Ovary (tissue), 9 donors: ENCODE data around the gene UGT1A7. TPM values are rescaled to one million over a fixed set of nuclear protein-coding genes. Genes with fewer than 3 reads are reported as not detected.

ENCODE experiments used
- DNase-seq, 5 donors: peaks; one replicate each; pipeline ENCODE4 v3.0.0-alpha.2; 2019 to 2020
- H3K27ac ChIP-seq, 2 donors: fragments of 200-600 bp; one replicate each; pipeline versions ENCODE4 v1.5.1 to v1.8.0; 2019 to 2022
- H3K27me3 ChIP-seq: fragments of 200-600 bp; one replicate; pipeline ENCODE4 v1.8.0; 2022
- H3K36me3 ChIP-seq: fragments of 200-600 bp; sonication (generic); one replicate; pipeline ENCODE4 v1.5.1; 2019
- H3K4me1 ChIP-seq: one replicate; pipeline ENCODE4 v1.8.1; 2013; ENCODE audit warnings: mild to moderate bottlenecking, moderate library complexity; ENCODE audit not compliant: insufficient read depth
- H3K4me3 ChIP-seq: fragments of 200-600 bp; sonication (generic); one replicate; pipeline ENCODE4 v1.5.1; 2017
- H3K9me3 ChIP-seq, 2 donors: fragments of 200-600 bp in 1 of 2; sonication (generic) in 1 of 2; one replicate each; pipeline versions ENCODE4 v1.5.1 to v1.8.1; 2013 to 2019; ENCODE audit warnings: mild to moderate bottlenecking in 1 of 2, moderate library complexity in 1 of 2
- EP300 ChIP-seq: sonication (generic); formaldehyde crosslinking; IDR thresholded peaks from one replicate; pipeline ENCODE4 v1.6.1; 2017; ENCODE audit warnings: antibody characterized with exemption
- POLR2A ChIP-seq: fragments of 450-650 bp; IDR thresholded peaks from one replicate; pipeline ENCODE4 v1.6.1; 2017; ENCODE audit warnings: antibody characterized with exemption, mild to moderate bottlenecking, moderate library complexity
- WGBS, 3 donors: extraction: QIAGEN DNeasy Blood & Tissue Kit in 1 of 3; methylation state at CpG; one replicate each; pipeline versions ENCODE4 v1.1.5 to v1.1.7; 2013 to 2017; 5-methylcytosine and 5-hydroxymethylcytosine counted together
- intact Hi-C, 4 donors: fragments of 100-400 bp; cut with DNase I; formaldehyde crosslinking; loops; one replicate each; pipeline versions ENCODE4 v1.11.0 to v1.15.1; 2022 to 2023
- polyA plus RNA-seq, 2 donors: library from polyadenylated mRNA; stranded (reverse); fragments of 200-250 nt in 1 of 2; fragments of 350-450 nt in 1 of 2; fragmentation: Illumina TruSeq in 1 of 2; extraction: RNeasy Lipid Tissue Mini Kit (QIAGEN cat#74804) in 1 of 2; gene quantifications; one replicate each; pipeline ENCODE4 v1.2.3, GENCODE V29; 2013 to 2014
- total RNA-seq, 7 donors: library from RNA; depleted of rRNA in 2 of 7; stranded (reverse); fragments of >200 nt in 2 of 7; fragmentation: NEBNext Ultra II Directional in 3 of 7; extraction: Animal tissue kit (Norgen Biotek cat#: 25700) in 3 of 7; gene quantifications; one replicate each; pipeline versions ENCODE4 v1.1.0 to v1.2.4, GENCODE V29; 2016 to 2023
- TF ChIP-seq, protein P1 (sequence below), 3 donors: fragments of 450-650 bp in 2 of 3; fragments of 200-600 bp in 1 of 3; IDR thresholded peaks; one replicate each; pipeline versions ENCODE4 v1.5.1 to v1.8.0; 2016 to 2022; ENCODE audit warnings: antibody characterized with exemption in 3 of 3, mild to moderate bottlenecking in 1 of 3
- donor health status: DM: no; HTN: no; CAD: no; lungs with moderate emphysema.
- donor health status: DM: no; HTN: no; CAD: no.
- donor health status: Bipolar disorder and iron deficiency.
- donor health status: DM: yes; HTN: yes; CAD: no.
- donor health status: DM: no; HTN: no; CAD: no.
- donor health status: DM: yes; HTN: yes; CAD: no.

The UGT1A7 gene
- total and polyA plus RNA-seq, 9 donors, result not detected

DNA sequence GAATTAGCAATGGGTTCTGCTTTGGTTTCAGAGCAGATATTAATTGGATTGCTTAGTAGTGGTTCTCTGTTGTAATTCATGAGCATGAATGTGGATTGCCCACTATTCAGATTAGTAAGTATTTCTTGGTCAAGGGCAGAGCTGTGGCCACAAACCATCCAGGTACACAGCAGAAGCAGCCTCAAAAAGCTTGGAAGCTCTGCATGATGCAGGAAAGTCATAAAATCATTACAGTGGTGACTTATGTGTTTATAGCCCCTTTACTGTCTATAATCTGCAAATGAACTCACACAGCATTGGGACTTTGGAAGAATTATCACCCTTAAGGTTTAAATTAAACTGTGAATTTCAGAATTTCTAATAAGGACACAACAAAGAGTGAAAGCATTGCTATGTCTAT is 76.4 kb downstream of the UGT1A7 start:
- Histone ChIP-seq H3K4me1 (no peaks in the 10 kb centered on the region), H3K36me3 (no peaks in the 10 kb centered on the region), H3K27ac (no peak overlapping the region), H3K27me3 (no peaks in the 10 kb centered on the region), H3K4me3 (no peak overlapping the region), H3K9me3 (no peaks in the 10 kb centered on the region)
- TF ChIP-seq POLR2A, result no peak
- TF ChIP-seq, protein P1, sequence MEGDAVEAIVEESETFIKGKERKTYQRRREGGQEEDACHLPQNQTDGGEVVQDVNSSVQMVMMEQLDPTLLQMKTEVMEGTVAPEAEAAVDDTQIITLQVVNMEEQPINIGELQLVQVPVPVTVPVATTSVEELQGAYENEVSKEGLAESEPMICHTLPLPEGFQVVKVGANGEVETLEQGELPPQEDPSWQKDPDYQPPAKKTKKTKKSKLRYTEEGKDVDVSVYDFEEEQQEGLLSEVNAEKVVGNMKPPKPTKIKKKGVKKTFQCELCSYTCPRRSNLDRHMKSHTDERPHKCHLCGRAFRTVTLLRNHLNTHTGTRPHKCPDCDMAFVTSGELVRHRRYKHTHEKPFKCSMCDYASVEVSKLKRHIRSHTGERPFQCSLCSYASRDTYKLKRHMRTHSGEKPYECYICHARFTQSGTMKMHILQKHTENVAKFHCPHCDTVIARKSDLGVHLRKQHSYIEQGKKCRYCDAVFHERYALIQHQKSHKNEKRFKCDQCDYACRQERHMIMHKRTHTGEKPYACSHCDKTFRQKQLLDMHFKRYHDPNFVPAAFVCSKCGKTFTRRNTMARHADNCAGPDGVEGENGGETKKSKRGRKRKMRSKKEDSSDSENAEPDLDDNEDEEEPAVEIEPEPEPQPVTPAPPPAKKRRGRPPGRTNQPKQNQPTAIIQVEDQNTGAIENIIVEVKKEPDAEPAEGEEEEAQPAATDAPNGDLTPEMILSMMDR (IDR thresholded peaks at IDR 0.05), result no peak
- TF ChIP-seq EP300, result no peak
- no peak for DNase-seq
- intact Hi-C loops, result no loop called here

DNA sequence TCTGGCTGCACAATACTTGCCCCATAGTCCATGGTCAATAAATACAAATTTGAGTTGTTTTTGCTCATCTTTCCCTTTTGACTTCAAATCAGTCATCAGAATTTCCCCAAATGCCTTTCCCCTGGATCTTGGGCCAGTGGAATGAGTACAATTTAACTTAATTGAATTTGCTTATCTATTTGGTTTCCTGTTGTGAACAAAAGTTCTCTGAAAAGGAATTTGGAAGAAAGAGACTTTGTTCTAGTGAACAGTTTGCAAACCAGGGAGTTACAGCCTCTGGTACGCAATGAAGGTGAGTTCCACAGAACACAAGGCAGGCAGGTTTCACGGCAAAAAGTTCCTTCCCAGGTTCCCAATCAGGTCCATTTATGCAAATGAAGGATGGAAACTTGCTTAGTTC is 77.1 kb downstream of the UGT1A7 start:
- intact Hi-C loops, result no loop called here
- H3K4me1 ChIP-seq, result no peaks in the 10 kb centered on the region
- TF ChIP-seq, protein P1 (IDR thresholded peaks at IDR 0.05), result no peak
- TF ChIP-seq EP300 (no peak), POLR2A (no peak)
- no peaks in the 10 kb centered on the region for H3K9me3 ChIP-seq
- H3K4me3 ChIP-seq, result no peak overlapping the region
- DNase-seq, result no peak
- no peaks in the 10 kb centered on the region for H3K27me3 ChIP-seq
- no peak overlapping the region for H3K27ac ChIP-seq
- no peaks in the 10 kb centered on the region for H3K36me3 ChIP-seq
- WGBS, 3 donors, result 84 to 88% (median 86%) methylated on average over 2 of the region's 2 CpGs

DNA sequence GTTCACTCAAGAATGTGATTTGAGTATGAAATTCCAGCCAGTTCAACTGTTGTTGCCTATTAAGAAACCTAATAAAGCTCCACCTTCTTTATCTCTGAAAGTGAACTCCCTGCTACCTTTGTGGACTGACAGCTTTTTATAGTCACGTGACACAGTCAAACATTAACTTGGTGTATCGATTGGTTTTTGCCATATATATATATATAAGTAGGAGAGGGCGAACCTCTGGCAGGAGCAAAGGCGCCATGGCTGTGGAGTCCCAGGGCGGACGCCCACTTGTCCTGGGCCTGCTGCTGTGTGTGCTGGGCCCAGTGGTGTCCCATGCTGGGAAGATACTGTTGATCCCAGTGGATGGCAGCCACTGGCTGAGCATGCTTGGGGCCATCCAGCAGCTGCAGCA is 78.3 kb downstream of the UGT1A7 start, which contains the start of gene UGT1A1:
Gene UGT1A1, plus strand, starts transcription at position 228 of the 400 bp plus-strand sequence. Its CDS starts 18 bp downstream, at position 246.
- TF ChIP-seq EP300 (no peak), POLR2A (no peak)
- TF ChIP-seq, protein P1 (IDR thresholded peaks at IDR 0.05), result no peak
- Histone ChIP-seq H3K9me3 (no peaks in the 10 kb centered on the region), H3K27ac (no peak within 1 kb of the TSS), H3K27me3 (no peaks in the 10 kb centered on the region), H3K4me3 (no peak within 1 kb of the TSS), H3K4me1 (no peaks in the 10 kb centered on the region), H3K36me3 (no peaks in the 10 kb centered on the region)
- intact Hi-C loops, result no loop called here
- WGBS, 3 donors, result 87 to 92% (median 89%) methylated on average over 6 of the region's 6 CpGs
- no peak for DNase-seq

DNA sequence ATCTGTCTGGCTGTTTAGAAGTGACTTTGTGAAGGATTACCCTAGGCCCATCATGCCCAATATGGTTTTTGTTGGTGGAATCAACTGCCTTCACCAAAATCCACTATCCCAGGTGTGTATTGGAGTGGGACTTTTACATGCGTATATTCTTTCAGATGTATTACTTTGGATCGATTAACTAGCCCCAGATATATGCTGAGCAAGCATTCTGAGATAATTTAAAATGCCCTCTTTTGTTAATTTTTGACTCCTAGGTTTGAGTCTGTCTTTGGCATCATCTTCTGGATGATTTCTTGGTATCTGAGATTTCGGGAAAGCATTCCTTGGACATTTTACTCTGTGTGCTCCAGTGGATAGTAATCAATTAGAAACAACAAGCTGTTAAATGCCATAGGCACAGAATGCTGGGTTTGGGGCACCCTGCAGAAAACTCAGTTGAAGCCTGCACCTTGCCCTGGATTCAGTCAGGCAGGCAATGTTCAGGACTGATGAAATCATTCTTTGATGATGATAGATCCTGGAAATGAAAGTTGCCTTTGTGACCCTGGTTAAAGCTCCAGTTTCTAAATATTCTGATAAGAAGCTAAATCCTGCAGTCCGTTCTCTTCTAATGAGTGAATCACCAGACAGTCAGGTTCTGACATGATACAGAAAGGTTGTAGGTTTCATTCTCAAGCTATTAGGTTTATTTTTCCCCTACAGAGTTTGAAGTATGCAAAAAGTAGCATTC is 79.5 kb downstream of the UGT1A7 start:
- no peaks in the 10 kb centered on the region for H3K9me3 ChIP-seq
- no peaks in the 10 kb centered on the region for H3K27me3 ChIP-seq
- intact Hi-C loops, result no loop called here
- H3K4me1 ChIP-seq, result no peaks in the 10 kb centered on the region
- H3K4me3 ChIP-seq, result no peak overlapping the region
- DNase-seq, result no peak
- 72 to 82% (median 72%) methylated on average over 4 of the region's 4 CpGs for WGBS, 3 donors
- no peak overlapping the region for H3K27ac ChIP-seq
- TF ChIP-seq, protein P1 (IDR thresholded peaks at IDR 0.05), result no peak
- no peaks in the 10 kb centered on the region for H3K36me3 ChIP-seq
